Activated CD8-positive, alpha-beta memory T cell treated with anti-CD3 and anti-CD28 coated beads, Interleukin-2, amount 50 U/mL, for 1 hour (primary cell): ENCODE data around the gene LRRC74A.

ENCODE experiments used
- DNase-seq: peaks from one replicate; pipeline ENCODE4 v3.0.0-alpha.2; 2020; ENCODE audit errors: extremely low read depth

The LRRC74A gene

DNA sequence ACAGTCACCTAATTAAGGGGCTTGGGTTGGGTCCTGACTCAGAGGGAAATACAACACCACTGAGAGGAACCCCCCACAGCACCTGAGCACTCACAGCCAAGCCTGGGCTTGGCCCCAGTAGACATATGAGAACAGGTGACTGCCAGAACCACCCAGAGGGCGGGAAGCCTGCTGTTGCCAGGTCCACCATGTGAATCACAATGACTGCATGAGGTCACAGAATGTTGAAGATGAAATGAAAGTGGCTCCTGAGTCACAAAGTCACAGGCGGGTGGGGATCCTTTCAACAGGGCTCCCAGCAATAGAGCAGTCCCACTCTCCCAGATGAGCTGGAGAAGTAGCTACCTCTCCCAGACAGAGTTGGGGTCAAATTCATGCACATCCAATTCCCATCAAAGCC lies at the start of gene LRRC74A:
TSS of gene LRRC74A (plus strand) at position 287 of the 400 bp plus-strand sequence. CDS start 290 bp downstream, outside the sequence.
- no peak for DNase-seq

- no peak for DNase-seq
Measured at GRCh38 chr14:76776428-76777251, 49.6 kb upstream of the LRRC74A start.

GRCh38 chr14:76777721-76778120 lies 48.5 kb upstream of the LRRC74A start:
- no peak for DNase-seq

- no peak for DNase-seq
Measured at GRCh38 chr14:76778546-76779215, 47.5 kb upstream of the LRRC74A start.

- DNase-seq = no peak
Measured at GRCh38 chr14:76779221-76780057, 46.8 kb upstream of the LRRC74A start.

GRCh38 chr14:76780058-76780345 lies 46.2 kb upstream of the LRRC74A start:
- DNase-seq = no peak

DNA sequence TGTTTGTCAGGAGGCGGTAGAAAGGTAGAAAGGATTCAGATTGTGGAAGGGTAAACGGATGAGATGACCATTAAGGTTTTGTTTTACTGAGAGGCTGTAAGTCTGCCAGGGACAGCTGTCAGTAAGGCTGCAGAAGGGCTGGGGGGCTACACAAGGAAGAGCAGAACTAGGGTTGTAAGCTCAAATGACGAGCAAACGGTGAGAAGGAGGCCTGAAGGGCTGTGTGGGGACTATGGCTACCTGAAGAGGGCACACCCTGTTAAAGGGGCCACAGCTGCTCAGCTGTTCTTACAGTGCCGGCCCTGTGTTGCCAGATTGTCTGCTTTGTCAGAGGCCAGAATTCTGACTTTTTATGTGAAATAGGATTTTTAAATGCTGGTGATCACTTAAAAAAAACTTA lies 45.8 kb upstream of the LRRC74A start:
- DNase-seq = no peak

DNA sequence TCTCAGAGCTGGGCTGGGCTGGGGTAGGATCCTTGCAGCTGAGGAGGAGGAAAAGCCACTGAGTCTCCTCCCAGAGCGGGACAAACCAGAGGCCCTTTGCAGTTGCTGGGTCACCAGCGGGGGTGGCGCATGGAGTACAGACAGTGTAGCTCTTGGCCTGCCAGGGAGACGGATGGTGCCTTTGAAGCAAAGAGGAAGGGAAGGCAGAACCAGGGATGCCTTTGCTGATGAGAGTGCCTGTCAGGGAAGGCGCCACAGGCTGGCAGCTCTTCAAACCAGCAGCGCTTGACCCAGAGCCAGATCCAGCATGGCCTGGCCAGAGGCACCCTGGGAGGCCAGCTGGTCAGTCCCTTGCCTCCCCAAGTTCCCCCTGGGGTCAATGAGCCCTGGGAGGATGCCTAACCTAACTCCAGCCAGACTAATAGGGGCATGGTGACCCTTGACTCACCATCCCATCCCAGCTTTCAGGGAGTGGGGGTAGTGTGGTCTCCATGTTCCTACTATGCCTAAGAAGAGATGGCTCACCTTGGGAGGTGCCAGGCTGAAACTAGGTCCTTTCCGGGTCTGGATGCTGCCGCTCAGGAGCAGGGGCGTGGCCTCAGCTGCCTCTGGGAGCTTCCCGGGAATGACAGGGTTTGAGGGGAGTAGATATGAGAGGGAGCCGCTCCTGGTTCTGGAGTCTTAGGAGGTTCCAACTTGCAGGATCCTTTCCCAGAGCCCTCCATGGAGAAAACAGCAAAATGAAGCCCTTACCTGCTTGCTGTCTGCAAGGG lies 45.1 kb upstream of the LRRC74A start:
- no peak for DNase-seq

- no peak for DNase-seq
Measured at GRCh38 chr14:76781648-76782051, 44.6 kb upstream of the LRRC74A start.

DNA sequence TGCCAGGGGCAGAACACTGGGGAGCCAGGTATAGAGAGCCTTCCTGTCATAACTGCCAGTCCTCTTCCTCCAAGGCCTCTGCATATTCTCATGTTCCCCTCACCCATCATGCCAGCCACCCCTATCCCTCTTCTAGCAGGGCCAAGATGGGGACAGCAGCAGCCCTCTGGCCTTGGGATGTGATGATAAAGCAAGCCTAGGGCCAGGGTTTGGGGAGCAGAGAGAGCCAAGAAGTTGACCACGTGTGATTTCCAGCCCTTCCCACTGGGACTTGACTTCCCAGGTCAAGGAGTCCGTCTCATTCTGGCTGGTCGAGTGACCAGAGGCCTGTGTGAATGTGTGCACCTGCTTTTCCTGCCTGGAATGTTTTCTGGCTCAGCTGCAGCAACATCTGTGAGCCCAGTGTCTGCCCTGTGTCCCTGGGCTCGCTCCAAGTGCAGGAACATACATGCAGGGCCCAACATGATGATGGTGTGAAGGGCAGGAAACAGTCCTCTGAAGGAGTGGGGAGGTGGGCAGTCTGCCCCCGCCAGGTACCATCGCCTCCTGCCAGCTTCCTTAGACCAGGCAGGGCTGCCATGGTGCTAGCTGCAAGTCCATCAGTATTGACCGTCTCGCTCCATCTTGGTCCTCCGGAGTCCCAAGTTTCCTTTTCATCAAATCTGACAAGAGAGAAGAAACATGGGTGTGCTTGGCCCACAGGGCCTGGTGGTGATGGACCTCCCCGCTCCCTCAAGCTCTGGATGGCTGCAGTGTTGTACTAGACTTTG lies 43.9 kb upstream of the LRRC74A start:
- DNase-seq = no peak

DNA sequence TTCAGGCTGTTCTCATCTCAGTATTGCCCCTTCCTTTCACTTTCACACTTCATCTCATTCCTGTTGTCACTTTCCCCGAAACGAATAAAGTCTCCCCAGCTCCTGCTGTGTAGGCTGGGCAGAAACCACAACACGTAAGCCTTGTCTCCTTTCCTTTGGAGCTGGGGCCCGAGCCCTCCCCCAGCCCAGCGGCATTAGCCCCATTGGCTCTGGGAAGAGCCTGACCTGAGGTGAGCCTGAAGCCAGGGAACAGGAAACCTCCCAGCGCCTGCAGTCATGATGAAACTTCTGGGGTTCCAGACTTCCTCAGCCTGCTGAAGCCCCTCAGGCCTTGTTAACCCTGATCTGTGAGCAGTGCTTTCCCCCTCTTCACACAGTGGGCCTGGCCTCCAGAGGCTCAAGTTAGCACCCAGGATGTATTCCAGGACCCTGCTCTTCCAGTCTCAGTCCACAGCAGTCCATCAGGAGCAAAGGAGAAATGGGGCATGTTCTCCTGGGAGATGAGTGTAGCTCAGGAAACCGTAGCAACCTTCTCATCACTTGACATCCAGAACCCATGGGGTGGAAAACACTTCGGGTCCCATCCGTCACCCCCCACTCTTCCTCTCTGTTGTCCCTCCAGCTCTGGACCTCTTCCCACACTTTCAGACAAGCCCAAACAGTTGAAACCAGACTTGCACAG lies 43.2 kb upstream of the LRRC74A start:
- DNase-seq = no peak

GRCh38 chr14:76784266-76784874 lies 41.8 kb upstream of the LRRC74A start:
- DNase-seq = no peak

DNA sequence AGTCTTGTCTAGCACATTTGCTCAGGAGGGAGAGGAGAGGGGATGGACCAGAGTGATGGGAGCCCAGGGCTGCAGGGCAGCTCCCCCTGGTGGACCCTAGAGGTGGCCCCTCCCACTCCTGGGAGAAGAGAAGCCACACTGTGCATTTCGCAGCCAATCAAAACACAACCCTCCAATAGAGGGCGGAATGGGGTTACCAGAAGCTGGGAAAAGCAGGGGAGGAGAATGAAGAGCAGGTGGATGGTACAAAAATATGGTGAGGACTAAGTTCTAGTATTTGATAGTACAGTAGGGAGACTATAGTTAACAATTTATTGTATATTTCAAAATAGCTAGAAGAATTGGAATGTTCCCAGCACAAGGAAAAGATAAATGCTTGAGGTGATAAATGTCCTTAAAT lies 41.3 kb upstream of the LRRC74A start:
- no peak for DNase-seq

DNA sequence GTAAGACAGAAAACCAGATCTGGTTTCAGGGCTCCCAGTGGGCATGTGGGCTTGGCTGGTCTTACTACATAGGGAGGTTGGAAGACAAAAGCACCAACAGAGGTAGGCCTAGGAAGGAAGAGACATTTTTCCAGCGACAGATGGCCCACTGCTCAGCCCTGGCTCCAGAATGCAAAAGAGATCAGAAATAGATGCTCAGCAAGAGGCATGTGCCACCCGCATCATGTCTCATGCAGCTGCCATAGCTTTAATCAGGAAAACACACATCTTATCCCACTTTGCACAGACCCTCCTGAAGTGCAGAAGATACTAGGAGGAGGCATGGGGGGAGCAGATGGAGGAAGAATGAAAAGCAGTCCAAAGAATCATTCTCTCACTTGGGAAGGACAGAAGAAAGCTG lies 39.6 kb upstream of the LRRC74A start:
- DNase-seq = no peak

DNA sequence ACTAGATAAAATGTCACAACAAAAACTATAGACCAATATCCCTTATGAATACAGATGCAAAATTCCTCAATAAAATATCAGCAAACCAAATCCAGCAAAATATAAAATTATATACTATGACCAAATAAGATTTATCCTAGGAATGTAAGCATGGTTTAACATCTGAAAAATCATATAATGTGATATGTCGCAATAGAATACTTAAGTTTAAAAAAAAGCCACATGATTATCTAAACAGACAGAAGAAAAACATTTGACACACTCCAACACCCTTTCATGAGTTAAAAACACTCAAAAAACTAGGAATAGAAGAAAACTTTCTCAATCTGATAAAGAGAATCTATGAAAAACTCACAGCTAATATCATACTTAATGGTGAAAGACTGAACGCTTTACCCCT lies 33.8 kb upstream of the LRRC74A start:
- no peak for DNase-seq

- no peak for DNase-seq
Measured at GRCh38 chr14:76793324-76793723, 32.9 kb upstream of the LRRC74A start.

DNA sequence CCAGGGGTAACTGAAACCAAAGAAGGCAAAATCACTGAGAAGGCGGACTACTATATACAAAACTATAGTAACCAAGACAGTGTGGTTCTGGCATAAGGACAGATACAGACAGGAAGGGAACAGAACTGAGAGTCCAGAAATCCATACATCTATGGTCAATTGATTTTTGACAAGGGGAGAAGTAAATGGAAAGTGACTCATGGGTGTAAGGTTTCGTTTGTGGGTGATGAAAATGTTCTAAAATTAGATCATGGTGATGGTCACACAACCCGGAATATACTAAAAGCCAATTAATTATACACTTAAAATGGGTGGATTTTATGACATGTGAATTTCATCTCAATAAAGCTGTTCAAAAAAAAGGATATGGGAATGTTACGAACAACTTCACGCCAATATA lies 32.3 kb upstream of the LRRC74A start:
- no peak for DNase-seq

- no peak for DNase-seq
Measured at GRCh38 chr14:76806446-76806845, 19.8 kb upstream of the LRRC74A start.

DNA sequence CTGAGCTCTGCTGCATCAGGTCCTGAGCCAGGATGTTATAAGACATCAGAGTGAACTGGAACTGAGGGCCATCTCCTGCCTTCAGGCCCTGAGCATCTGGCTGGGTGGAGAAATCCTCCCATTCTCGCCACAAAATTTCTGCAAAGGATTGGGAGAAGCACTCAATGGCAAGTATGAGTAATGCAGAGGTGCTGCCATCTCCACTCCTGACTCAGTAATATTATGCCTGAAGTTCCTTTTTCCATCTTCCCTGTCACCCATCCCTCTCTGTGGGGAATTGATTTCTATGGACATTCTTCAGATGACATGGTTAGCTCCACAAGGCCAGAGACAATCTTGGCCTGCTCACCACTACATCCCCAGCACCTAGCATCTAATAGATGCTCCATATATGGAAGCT lies 18.2 kb upstream of the LRRC74A start:
- DNase-seq = no peak

DNA sequence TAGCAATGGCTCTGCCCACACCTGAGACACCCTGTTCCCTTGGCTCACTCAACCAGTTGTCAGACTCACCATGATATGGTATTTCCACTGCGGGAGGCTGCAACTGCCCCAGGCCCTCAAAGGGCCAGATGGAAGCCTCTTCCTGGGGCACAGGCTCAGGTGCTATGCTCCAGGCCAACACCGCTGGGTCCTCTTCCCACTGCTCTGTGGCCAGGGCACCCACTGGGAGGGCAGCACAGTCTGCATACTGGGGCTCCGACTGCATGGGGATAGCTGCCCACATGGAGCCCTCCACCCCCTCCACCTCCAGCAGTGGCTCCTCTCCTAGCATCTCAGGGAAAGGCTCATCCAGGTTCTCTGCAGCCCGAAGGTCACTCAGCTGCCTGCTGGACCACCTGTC lies 17.2 kb upstream of the LRRC74A start:
- DNase-seq = no peak
